Esophagus squamous epithelium (tissue), 4 donors: Measurements from ENCODE around the gene TEX264.

Experiments used
- POLR2A ChIP-seq, 4 donors: fragments of 450-650 bp; IDR thresholded peaks; one replicate each; pipeline ENCODE4 v1.6.1; 2017; ENCODE audit warnings: antibody characterized with exemption in 4 of 4, mild to moderate bottlenecking in 4 of 4, moderate library complexity in 3 of 4
- TF ChIP-seq, protein P1 (sequence below), 6 experiments: fragments of 450-650 bp in 4 of 6; fragments of 200-600 bp in 2 of 6; sonication (generic) in 2 of 6; IDR thresholded peaks; one replicate each; pipeline ENCODE4 v1.5.1; 2016 to 2019; ENCODE audit warnings: antibody characterized with exemption in 6 of 6, mild to moderate bottlenecking in 4 of 6, moderate library complexity in 4 of 6

DNA sequence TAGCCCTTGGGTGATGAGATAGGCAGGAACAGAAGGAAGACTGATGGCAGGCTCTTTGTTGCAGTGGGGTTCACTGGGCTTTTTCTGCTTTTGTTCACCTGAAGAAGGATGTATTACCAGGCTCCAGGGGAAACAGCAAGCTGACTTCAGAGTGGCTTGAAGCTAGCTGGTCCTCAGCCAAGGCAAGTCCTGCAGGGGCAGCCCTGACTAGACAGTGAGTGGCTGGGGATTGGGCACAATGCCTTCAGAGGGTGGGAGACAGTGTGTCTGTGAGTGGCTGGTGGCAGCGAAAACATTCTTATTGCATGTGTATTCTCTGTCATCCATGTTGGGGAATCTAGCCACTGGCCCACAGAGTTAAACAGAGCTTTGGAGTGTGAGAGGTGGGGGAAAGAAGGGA, 2.3 kb upstream of the TEX264 start:
- TF ChIP-seq, protein P1, sequence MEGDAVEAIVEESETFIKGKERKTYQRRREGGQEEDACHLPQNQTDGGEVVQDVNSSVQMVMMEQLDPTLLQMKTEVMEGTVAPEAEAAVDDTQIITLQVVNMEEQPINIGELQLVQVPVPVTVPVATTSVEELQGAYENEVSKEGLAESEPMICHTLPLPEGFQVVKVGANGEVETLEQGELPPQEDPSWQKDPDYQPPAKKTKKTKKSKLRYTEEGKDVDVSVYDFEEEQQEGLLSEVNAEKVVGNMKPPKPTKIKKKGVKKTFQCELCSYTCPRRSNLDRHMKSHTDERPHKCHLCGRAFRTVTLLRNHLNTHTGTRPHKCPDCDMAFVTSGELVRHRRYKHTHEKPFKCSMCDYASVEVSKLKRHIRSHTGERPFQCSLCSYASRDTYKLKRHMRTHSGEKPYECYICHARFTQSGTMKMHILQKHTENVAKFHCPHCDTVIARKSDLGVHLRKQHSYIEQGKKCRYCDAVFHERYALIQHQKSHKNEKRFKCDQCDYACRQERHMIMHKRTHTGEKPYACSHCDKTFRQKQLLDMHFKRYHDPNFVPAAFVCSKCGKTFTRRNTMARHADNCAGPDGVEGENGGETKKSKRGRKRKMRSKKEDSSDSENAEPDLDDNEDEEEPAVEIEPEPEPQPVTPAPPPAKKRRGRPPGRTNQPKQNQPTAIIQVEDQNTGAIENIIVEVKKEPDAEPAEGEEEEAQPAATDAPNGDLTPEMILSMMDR (IDR thresholded peaks at IDR 0.05), result no peak
- no peak for TF ChIP-seq POLR2A (IDR thresholded peaks at IDR 0.05)
